PC-3 (cell line): Measurements from ENCODE around the gene NAA60.

Experiments
- CTCF ChIP-seq: fragments of 300-600 bp; sonication (generic); conservative IDR thresholded peaks from 2 replicates; pipeline ENCODE4 v1.5.1; 2017; ENCODE audit warnings: antibody characterized with exemption, low read depth, mild to moderate bottlenecking, low read length
- EZH2 ChIP-seq: fragments of 300-600 bp; sonication (generic); IDR thresholded peaks from one replicate; pipeline ENCODE4 v1.6.1; 2017; ENCODE audit warnings: antibody characterized with exemption, mild to moderate bottlenecking, low read length; ENCODE audit not compliant: unreplicated experiment
- EZH2phosphoT487 ChIP-seq: fragments of 300-600 bp; sonication (generic); IDR thresholded peaks from 2 replicates; pipeline ENCODE4 v1.6.1; 2018; ENCODE audit warnings: mild to moderate bottlenecking, antibody characterized with exemption, low read length, borderline replicate concordance

- TF ChIP-seq CTCF (no peak), EZH2 (no peak), EZH2phosphoT487 (no peak)
Measured at GRCh38 chr16:3479654-3480216, 36.3 kb downstream of the NAA60 start.
